HG03135 (cell line): Measurements from ENCODE around the gene GMPR2.

Source experiments
- ATAC-seq: cut with Tn5 transposase; IDR thresholded peaks from one replicate; pipeline ENCODE4 v1.9.1; 2021; ENCODE audit warnings: mild to moderate bottlenecking, moderate library complexity; ENCODE audit not compliant: unreplicated experiment

GMPR2 gene

GRCh38 chr14:24281636-24282035 lies 48.9 kb downstream of the GMPR2 start:
- ATAC-seq, result no peak

GRCh38 chr14:24282736-24283135 lies 50.0 kb downstream of the GMPR2 start:
- no peak for ATAC-seq

- ATAC-seq, result no peak
These were observed 51.2 kb downstream of the GMPR2 start for GRCh38 chr14:24283796-24284460.

- ATAC-seq, result no peak
These were observed 51.8 kb downstream of the GMPR2 start for GRCh38 chr14:24284501-24285035.

- no peak for ATAC-seq
These were observed 52.6 kb downstream of the GMPR2 start for GRCh38 chr14:24285351-24285750.

- no peak for ATAC-seq
These were observed 54.3 kb downstream of the GMPR2 start for GRCh38 chr14:24286996-24287395.
